D341Med (cell line): ENCODE measurements around the gene ZCCHC4.
A peak's percentile ranks its signal among the peaks of the same experiment; 100 is the strongest.

ENCODE experiments used
- DNase-seq: peaks from one replicate; pipeline ENCODE4 v3.0.0; 2012; ENCODE audit warnings: low spot score

The ZCCHC4 gene

GRCh38 chr4:25312496-25313200 is at the start of gene ZCCHC4:
Gene ZCCHC4 (plus strand): TSS chr4:25312774. CDS start chr4:25312810, 36 bp downstream.
- DNase-seq: peak; percentile 98

GRCh38 chr4:25271866-25272265 is 40.7 kb upstream of the ZCCHC4 start:
- DNase-seq: no peak

GRCh38 chr4:25280210-25280609 is 32.4 kb upstream of the ZCCHC4 start:
- no peak for DNase-seq

- DNase-seq: no peak
Observed at GRCh38 chr4:25283948-25284347, 28.6 kb upstream of the ZCCHC4 start.

GRCh38 chr4:25284466-25284865 is 28.1 kb upstream of the ZCCHC4 start:
- DNase-seq: no peak

- DNase-seq: no peak
Observed at GRCh38 chr4:25290490-25291067, 22.0 kb upstream of the ZCCHC4 start.

- DNase-seq: no peak
Observed at GRCh38 chr4:25291158-25291733, 21.3 kb upstream of the ZCCHC4 start.

- no peak for DNase-seq
Observed at GRCh38 chr4:25297528-25298242, 14.9 kb upstream of the ZCCHC4 start.

- DNase-seq: no peak
Observed at GRCh38 chr4:25299476-25300203, 12.9 kb upstream of the ZCCHC4 start.

- DNase-seq: no peak
Observed at GRCh38 chr4:25301471-25301870, 11.1 kb upstream of the ZCCHC4 start.

- no peak for DNase-seq
Observed at GRCh38 chr4:25302626-25303025, 9.9 kb upstream of the ZCCHC4 start.

- DNase-seq: no peak
Observed at GRCh38 chr4:25303578-25303977, 9.0 kb upstream of the ZCCHC4 start.

- DNase-seq: no peak
Observed at GRCh38 chr4:25306518-25307057, 6.0 kb upstream of the ZCCHC4 start.

- no peak for DNase-seq
Observed at GRCh38 chr4:25307596-25307995, 5.0 kb upstream of the ZCCHC4 start.

- no peak for DNase-seq
Observed at GRCh38 chr4:25308306-25308705, 4.3 kb upstream of the ZCCHC4 start.

GRCh38 chr4:25308761-25309160 is 3.8 kb upstream of the ZCCHC4 start:
- no peak for DNase-seq

GRCh38 chr4:25310066-25310802 is 2.3 kb upstream of the ZCCHC4 start:
- no peak for DNase-seq

GRCh38 chr4:25310803-25311166 is 1.8 kb upstream of the ZCCHC4 start:
- DNase-seq: no peak

- no peak for DNase-seq
Observed at GRCh38 chr4:25313201-25313895, 774 bp downstream of the ZCCHC4 start.

- DNase-seq: no peak
Observed at GRCh38 chr4:25320336-25320735, 7.8 kb downstream of the ZCCHC4 start.

GRCh38 chr4:25320773-25321172 is 8.2 kb downstream of the ZCCHC4 start:
- DNase-seq: no peak
